BLaER1 (cell line): ENCODE results near the gene CLOCK.

Experiments used
- H3K27ac ChIP-seq: shearing (Covaris generic); formaldehyde crosslinking; 2 replicates; pipeline ENCODE4 v1.8.1; 2022
- H3K27me3 ChIP-seq: shearing (Covaris generic); formaldehyde crosslinking; 2 replicates; pipeline ENCODE4 v1.8.1; 2022
- H3K36me3 ChIP-seq: shearing (Covaris generic); formaldehyde crosslinking; 2 replicates; pipeline ENCODE4 v1.8.1; 2022
- H3K4me1 ChIP-seq: shearing (Covaris generic); formaldehyde crosslinking; 2 replicates; pipeline ENCODE4 v1.8.1; 2022
- H3K4me2 ChIP-seq: shearing (Covaris generic); formaldehyde crosslinking; 2 replicates; pipeline ENCODE4 v1.8.1; 2022
- H3K4me3 ChIP-seq: shearing (Covaris generic); formaldehyde crosslinking; 2 replicates; pipeline ENCODE4 v1.8.1; 2022
- H3K9ac ChIP-seq: shearing (Covaris generic); formaldehyde crosslinking; 2 replicates; pipeline ENCODE4 v1.8.1; 2022
- H3K9me3 ChIP-seq: shearing (Covaris generic); formaldehyde crosslinking; 2 replicates; pipeline ENCODE4 v1.8.1; 2022
- H4K20me1 ChIP-seq: shearing (Covaris generic); formaldehyde crosslinking; 2 replicates; pipeline ENCODE4 v1.8.1; 2022
- Cebpa-rat ChIP-seq: shearing (Covaris generic); IDR thresholded peaks from 2 replicates; pipeline ENCODE4 v1.8.1; 2022

CLOCK gene

GRCh38 chr4:55543858-55544257 lies 2.9 kb downstream of the CLOCK start:
- Histone ChIP-seq H3K27me3 (no peaks in the 10 kb centered on the region), H3K4me1 (peaks cover 33% of the 10 kb centered on the region), H4K20me1 (peaks cover 41% of the 10 kb centered on the region), H3K9ac (no peak overlapping the region), H3K27ac (no peak overlapping the region), H3K4me2 (no peak overlapping the region), H3K36me3 (peaks cover 8% of the 10 kb centered on the region; the same call in 1 of the 2 replicates), H3K9me3 (peaks cover 6% of the 10 kb centered on the region; the same call in 1 of the 2 replicates), H3K4me3 (no peak overlapping the region)
- TF ChIP-seq Cebpa-rat: no peak

GRCh38 chr4:55540271-55540670 lies 6.4 kb downstream of the CLOCK start:
- Histone ChIP-seq H3K36me3 (peaks cover 27% of the 10 kb centered on the region), H3K9ac (no peak overlapping the region), H3K4me2 (no peak overlapping the region), H4K20me1 (peaks cover 41% of the 10 kb centered on the region), H3K4me3 (no peak overlapping the region), H3K27me3 (no peaks in the 10 kb centered on the region), H3K27ac (no peak overlapping the region), H3K9me3 (peaks cover 33% of the 10 kb centered on the region), H3K4me1 (peaks cover 21% of the 10 kb centered on the region)
- no peak for TF ChIP-seq Cebpa-rat

DNA sequence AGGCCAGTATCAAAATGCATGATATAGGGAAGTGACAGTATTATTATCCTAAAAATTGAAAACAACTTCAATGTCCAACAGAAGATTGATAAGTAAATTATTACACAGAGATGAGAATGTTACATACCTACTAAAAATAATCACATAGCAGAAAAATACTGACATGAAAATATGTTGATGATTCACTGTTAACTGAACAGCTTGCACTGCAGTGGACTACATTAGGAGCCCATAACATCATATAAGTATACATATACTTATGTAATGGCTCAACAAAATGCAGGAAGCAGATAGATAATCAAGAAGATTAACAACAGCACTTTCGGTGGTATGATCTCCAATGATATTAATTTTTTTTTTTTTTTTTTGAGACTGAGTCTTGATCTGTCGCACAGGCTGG lies 7.1 kb downstream of the CLOCK start:
- Histone ChIP-seq H3K27ac (no peak overlapping the region), H3K4me2 (no peak overlapping the region), H3K4me1 (peaks cover 14% of the 10 kb centered on the region), H3K9me3 (peaks cover 40% of the 10 kb centered on the region), H3K4me3 (no peak overlapping the region), H3K9ac (no peak overlapping the region), H3K27me3 (no peaks in the 10 kb centered on the region), H3K36me3 (peaks cover 29% of the 10 kb centered on the region), H4K20me1 (peaks cover 35% of the 10 kb centered on the region)
- no peak for TF ChIP-seq Cebpa-rat

DNA sequence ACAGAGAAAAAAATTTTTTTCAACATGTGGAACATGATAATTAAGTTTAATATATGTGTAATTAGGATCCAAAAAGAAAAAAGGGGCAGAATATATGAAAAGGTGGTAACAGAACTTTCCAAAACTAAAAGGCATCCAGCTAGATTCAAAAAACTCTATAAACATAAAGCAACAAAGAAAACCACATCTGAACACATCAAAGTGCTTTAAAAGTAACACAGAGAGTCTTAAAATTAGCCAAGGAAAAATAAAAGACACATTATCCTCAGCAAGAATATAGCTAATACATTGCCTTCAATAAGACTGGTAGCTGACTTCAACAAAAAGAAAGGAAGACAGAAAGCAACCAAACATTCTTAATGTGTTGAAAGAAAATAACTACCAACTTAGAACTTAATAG lies 8.2 kb downstream of the CLOCK start:
- H3K9ac ChIP-seq: no peak overlapping the region
- peaks cover 51% of the 10 kb centered on the region for H3K9me3 ChIP-seq
- H4K20me1 ChIP-seq: peaks cover 24% of the 10 kb centered on the region
- H3K4me3 ChIP-seq: no peak overlapping the region
- H3K4me2 ChIP-seq: no peak overlapping the region; the same call in 1 of the 2 replicates
- no peak for TF ChIP-seq Cebpa-rat
- no peak overlapping the region for H3K27ac ChIP-seq
- 0 out of 2 replicates have a peak, but pooled peaks cover 7% of the 10 kb centered on the region for H3K4me1 ChIP-seq
- no peaks in the 10 kb centered on the region for H3K27me3 ChIP-seq
- H3K36me3 ChIP-seq: peaks cover 41% of the 10 kb centered on the region

GRCh38 chr4:55534306-55534705 lies 12.4 kb downstream of the CLOCK start:
- H3K4me1 ChIP-seq: 0 out of 2 replicates have a peak, but pooled peaks cover 7% of the 10 kb centered on the region
- no peak overlapping the region for H3K4me3 ChIP-seq
- H3K27ac ChIP-seq: no peak overlapping the region
- no peak for TF ChIP-seq Cebpa-rat
- H3K27me3 ChIP-seq: no peaks in the 10 kb centered on the region
- H3K9me3 ChIP-seq: peaks cover 91% of the 10 kb centered on the region
- H3K36me3 ChIP-seq: peaks cover 67% of the 10 kb centered on the region
- H4K20me1 ChIP-seq: no peaks in the 10 kb centered on the region
- H3K4me2 ChIP-seq: no peak overlapping the region
- H3K9ac ChIP-seq: no peak overlapping the region

GRCh38 chr4:55530691-55531090 lies 16.0 kb downstream of the CLOCK start:
- H3K9ac ChIP-seq: no peak overlapping the region
- no peak for TF ChIP-seq Cebpa-rat
- H3K36me3 ChIP-seq: peaks cover 61% of the 10 kb centered on the region
- no peaks in the 10 kb centered on the region for H3K4me1 ChIP-seq
- no peaks in the 10 kb centered on the region for H4K20me1 ChIP-seq
- no peaks in the 10 kb centered on the region for H3K27me3 ChIP-seq
- H3K27ac ChIP-seq: no peak overlapping the region
- H3K4me3 ChIP-seq: no peak overlapping the region
- peaks cover 73% of the 10 kb centered on the region for H3K9me3 ChIP-seq
- no peak overlapping the region for H3K4me2 ChIP-seq

GRCh38 chr4:55530167-55530566 lies 16.5 kb downstream of the CLOCK start:
- Histone ChIP-seq H3K36me3 (peaks cover 59% of the 10 kb centered on the region), H4K20me1 (no peaks in the 10 kb centered on the region), H3K27me3 (no peaks in the 10 kb centered on the region), H3K4me1 (no peaks in the 10 kb centered on the region), H3K9me3 (peaks cover 71% of the 10 kb centered on the region), H3K9ac (no peak overlapping the region), H3K27ac (no peak overlapping the region), H3K4me3 (no peak overlapping the region), H3K4me2 (no peak overlapping the region)
- TF ChIP-seq Cebpa-rat: no peak

DNA sequence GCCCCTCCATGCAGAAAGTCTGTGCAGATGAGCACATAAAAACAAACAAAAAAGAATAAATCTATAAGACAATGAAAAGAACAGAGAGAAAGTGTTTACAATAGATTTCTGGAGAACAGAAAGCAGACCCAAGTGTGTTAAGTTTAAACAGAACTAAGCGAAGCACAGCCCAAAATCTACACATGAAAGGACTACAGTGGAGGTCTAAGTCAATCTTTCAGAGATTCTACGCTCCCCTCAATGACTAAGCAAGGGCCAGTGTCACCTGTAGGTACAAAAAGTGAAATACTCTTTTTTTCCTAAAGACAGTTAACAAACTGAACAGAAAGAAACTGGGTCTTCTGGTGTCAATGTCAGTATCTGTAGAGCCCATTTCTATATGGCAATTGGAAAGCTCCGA lies 18.2 kb downstream of the CLOCK start:
- Histone ChIP-seq H3K27ac (no peak overlapping the region), H3K4me1 (no peaks in the 10 kb centered on the region), H3K36me3 (peaks cover 45% of the 10 kb centered on the region), H3K9ac (no peak overlapping the region), H4K20me1 (no peaks in the 10 kb centered on the region), H3K9me3 (peaks cover 54% of the 10 kb centered on the region), H3K4me2 (no peak overlapping the region), H3K27me3 (no peaks in the 10 kb centered on the region), H3K4me3 (no peak overlapping the region)
- TF ChIP-seq Cebpa-rat: no peak

- peaks cover 35% of the 10 kb centered on the region for H3K9me3 ChIP-seq
- no peaks in the 10 kb centered on the region for H4K20me1 ChIP-seq
- no peak overlapping the region for H3K27ac ChIP-seq
- no peaks in the 10 kb centered on the region for H3K4me1 ChIP-seq
- H3K4me3 ChIP-seq: no peak overlapping the region
- no peaks in the 10 kb centered on the region for H3K27me3 ChIP-seq
- no peak for TF ChIP-seq Cebpa-rat
- H3K36me3 ChIP-seq: peaks cover 33% of the 10 kb centered on the region
- H3K9ac ChIP-seq: no peak overlapping the region
- no peak overlapping the region for H3K4me2 ChIP-seq
These were observed 21.7 kb downstream of the CLOCK start for GRCh38 chr4:55524844-55525571.

DNA sequence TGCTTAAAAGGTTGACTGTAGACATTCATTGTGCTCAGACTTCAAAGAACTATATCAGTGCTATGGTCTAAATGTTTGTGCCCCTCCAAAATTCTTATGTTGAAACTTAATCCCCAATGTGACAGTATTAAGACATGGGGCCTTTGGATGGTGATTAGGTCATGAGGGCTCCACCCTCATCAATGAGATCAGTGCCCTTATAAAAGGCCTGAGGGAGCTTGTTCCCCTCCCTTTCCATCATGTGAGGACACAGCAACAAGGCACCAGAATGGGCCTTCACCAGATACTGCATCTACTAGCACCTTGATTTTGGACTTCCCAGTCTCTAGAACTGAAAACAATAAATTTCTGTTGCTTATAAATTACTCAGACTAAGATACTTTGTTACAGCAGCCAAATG lies 28.3 kb downstream of the CLOCK start:
- TF ChIP-seq Cebpa-rat: no peak
- no peak overlapping the region for H3K4me3 ChIP-seq
- no peaks in the 10 kb centered on the region for H4K20me1 ChIP-seq
- H3K4me1 ChIP-seq: no peaks in the 10 kb centered on the region
- no peaks in the 10 kb centered on the region for H3K27me3 ChIP-seq
- H3K27ac ChIP-seq: no peak overlapping the region
- H3K36me3 ChIP-seq: peaks cover 31% of the 10 kb centered on the region; the same call in 1 of the 2 replicates
- H3K4me2 ChIP-seq: no peak overlapping the region
- peaks cover 39% of the 10 kb centered on the region for H3K9me3 ChIP-seq
- H3K9ac ChIP-seq: no peak overlapping the region
